Testis (tissue), 3 donors: ENCODE results near the gene EPB41. TPM values are rescaled to one million over a fixed set of nuclear protein-coding genes. Genes with fewer than 3 reads are reported as not detected.

Source experiments
- DNase-seq: peaks from one replicate; pipeline ENCODE4 v3.0.0-alpha.2; 2019
- H3K27ac ChIP-seq, 2 donors: fragments of 200-600 bp; sonication (generic); one replicate each; pipeline ENCODE4 v1.5.1; 2019
- H3K27me3 ChIP-seq: fragments of 200-600 bp; sonication (generic); one replicate; pipeline ENCODE4 v1.5.1; 2019
- H3K36me3 ChIP-seq: fragments of 200-600 bp; sonication (generic); one replicate; pipeline ENCODE4 v1.5.1; 2017; ENCODE audit warnings: low read depth; ENCODE audit errors: missing control alignments
- H3K4me1 ChIP-seq: fragments of 200-600 bp; sonication (generic); one replicate; pipeline ENCODE4 v1.5.1; 2019
- H3K4me3 ChIP-seq, 2 donors: fragments of 200-600 bp; sonication (generic); one replicate each; pipeline ENCODE4 v1.5.1; 2017 to 2019
- H3K9me3 ChIP-seq: fragments of 200-600 bp; sonication (generic); one replicate; pipeline ENCODE4 v1.5.1; 2017
- CTCF ChIP-seq, 3 experiments: fragments of 450-650 bp in 2 of 3; fragments of 200-600 bp in 1 of 3; sonication (generic) in 1 of 3; IDR thresholded peaks; one replicate each; pipeline ENCODE4 v1.5.1; 2016 to 2019; ENCODE audit warnings: antibody characterized with exemption in 3 of 3, mild to moderate bottlenecking in 2 of 3, moderate library complexity in 1 of 3
- POLR2A ChIP-seq: fragments of 450-650 bp; IDR thresholded peaks from one replicate; pipeline ENCODE4 v1.6.1; 2017; ENCODE audit warnings: antibody characterized with exemption, mild to moderate bottlenecking, moderate library complexity
- WGBS, 2 donors: methylation state at CpG; one replicate each; pipeline ENCODE4 v1.1.5; 2018; 5-methylcytosine and 5-hydroxymethylcytosine counted together
- intact Hi-C: fragments of 100-400 bp; cut with DNase I; formaldehyde crosslinking; loops from one replicate; pipeline ENCODE4 v1.15.1; 2023; ENCODE audit warnings: low total_unique reads
- polyA plus RNA-seq: library from polyadenylated mRNA; stranded (reverse); fragments of 350-450 nt; fragmentation: Illumina TruSeq; extraction: RNeasy Lipid Tissue Mini Kit (QIAGEN cat#74804); gene quantifications from one replicate; pipeline ENCODE4 v1.2.3, GENCODE V29; 2014; ENCODE audit warnings: low read depth, low replicate concordance; ENCODE audit not compliant: insufficient read depth
- total RNA-seq, 2 donors: library from RNA; depleted of rRNA; stranded (reverse); fragments of >200 nt; gene quantifications; one replicate each; pipeline ENCODE4 v1.2.3, GENCODE V29; 2016

Gene EPB41
- total and polyA plus RNA-seq, 3 donors from 2014 or later = 23.5 to 66.5 (median 46.6) TPM

GRCh38 chr1:28921286-28921869 lies 7.0 kb downstream of the EPB41 start:
- 91 to 94% methylated on average over 3 of the region's 3 CpGs for WGBS, 2 donors
- no peak overlapping the region for H3K27ac ChIP-seq
- no peaks in the 10 kb centered on the region for H3K4me1 ChIP-seq
- intact Hi-C loops = no loop called here
- no peaks in the 10 kb centered on the region for H3K27me3 ChIP-seq
- no peaks in the 10 kb centered on the region for H3K36me3 ChIP-seq
- DNase-seq = no peak
- no peak overlapping the region for H3K4me3 ChIP-seq
- no peaks in the 10 kb centered on the region for H3K9me3 ChIP-seq
- no peak for TF ChIP-seq POLR2A

GRCh38 chr1:28925350-28925891 lies 11.1 kb downstream of the EPB41 start:
- Histone ChIP-seq H3K36me3 (no peaks in the 10 kb centered on the region), H3K27ac (no peak overlapping the region), H3K4me1 (peaks cover 7% of the 10 kb centered on the region), H3K4me3 (no peak overlapping the region), H3K27me3 (no peaks in the 10 kb centered on the region), H3K9me3 (no peaks in the 10 kb centered on the region)
- DNase-seq = no peak
- intact Hi-C loops = no loop called here
- 97 to 98% methylated on average over 4 of the region's 4 CpGs for WGBS, 2 donors
- TF ChIP-seq CTCF (IDR thresholded peaks at IDR 0.05) (no peak), POLR2A (no peak)

GRCh38 chr1:28926629-28927265 lies 12.4 kb downstream of the EPB41 start:
- no peak overlapping the region for H3K4me3 ChIP-seq
- no peaks in the 10 kb centered on the region for H3K27me3 ChIP-seq
- intact Hi-C loops = no loop called here
- no peak for DNase-seq
- peaks cover 7% of the 10 kb centered on the region for H3K4me1 ChIP-seq
- no peaks in the 10 kb centered on the region for H3K9me3 ChIP-seq
- WGBS, 2 donors = 61 to 64% methylated on average over 2 of the region's 2 CpGs
- no peak overlapping the region for H3K27ac ChIP-seq
- TF ChIP-seq POLR2A = no peak
- no peak for TF ChIP-seq CTCF (IDR thresholded peaks at IDR 0.05)
- no peaks in the 10 kb centered on the region for H3K36me3 ChIP-seq

GRCh38 chr1:28927266-28927647 lies 12.9 kb downstream of the EPB41 start:
- H3K4me3 ChIP-seq = no peak overlapping the region
- H3K27ac ChIP-seq = no peak overlapping the region
- H3K27me3 ChIP-seq = no peaks in the 10 kb centered on the region
- H3K9me3 ChIP-seq = no peaks in the 10 kb centered on the region
- WGBS, 2 donors = 59 to 65% methylated on average over 3 of the region's 3 CpGs
- peaks cover 7% of the 10 kb centered on the region for H3K4me1 ChIP-seq
- intact Hi-C loops = no loop called here
- TF ChIP-seq POLR2A = no peak
- no peak for TF ChIP-seq CTCF (IDR thresholded peaks at IDR 0.05)
- no peaks in the 10 kb centered on the region for H3K36me3 ChIP-seq
- DNase-seq = no peak

GRCh38 chr1:28927648-28928313 lies 13.4 kb downstream of the EPB41 start:
- Histone ChIP-seq H3K9me3 (no peaks in the 10 kb centered on the region), H3K36me3 (no peaks in the 10 kb centered on the region), H3K27ac (no peak overlapping the region), H3K4me3 (no peak overlapping the region), H3K4me1 (peaks cover 7% of the 10 kb centered on the region), H3K27me3 (no peaks in the 10 kb centered on the region)
- intact Hi-C loops = no loop called here
- TF ChIP-seq CTCF (IDR thresholded peaks at IDR 0.05) = no peak
- TF ChIP-seq POLR2A = no peak
- WGBS, 2 donors = 24 to 42% methylated on average over 1 of the region's 1 CpG
- no peak for DNase-seq
